NCI-H460 (cell line): Measurements from ENCODE around the gene NQO1. TPM values are rescaled to one million over a fixed set of nuclear protein-coding genes. Genes with fewer than 3 reads are reported as not detected.

ENCODE experiments used
- DNase-seq: peaks from one replicate; pipeline ENCODE4 v3.0.0-alpha.2; 2016; ENCODE audit warnings: low read depth; ENCODE audit errors: extremely low read depth
- total RNA-seq: library from RNA; depleted of rRNA; stranded (reverse); fragments of >200 nt; shearing (Covaris generic); gene quantifications from 2 replicates; pipeline ENCODE4 v1.2.3, GENCODE V29; 2014

Gene NQO1
- total RNA-seq, 1 experiment from 2014 or later = 2,726 TPM

GRCh38 chr16:69707920-69708683 lies 18.3 kb downstream of the NQO1 start:
- DNase-seq = no peak

GRCh38 chr16:69706975-69707340 lies 19.4 kb downstream of the NQO1 start:
- no peak for DNase-seq

- no peak for DNase-seq
Observed at GRCh38 chr16:69706256-69706974, 19.9 kb downstream of the NQO1 start.

GRCh38 chr16:69703638-69704037 lies 22.7 kb downstream of the NQO1 start:
- DNase-seq = no peak

- DNase-seq = no peak
Observed at GRCh38 chr16:69701866-69702265, 24.5 kb downstream of the NQO1 start.

GRCh38 chr16:69701452-69701851 lies 24.9 kb downstream of the NQO1 start:
- DNase-seq = no peak

- DNase-seq = no peak
Observed at GRCh38 chr16:69699915-69700314, 26.4 kb downstream of the NQO1 start.

- no peak for DNase-seq
Observed at GRCh38 chr16:69698404-69698803, 28.0 kb downstream of the NQO1 start.

- DNase-seq = no peak
Observed at GRCh38 chr16:69693916-69694315, 32.4 kb downstream of the NQO1 start.

GRCh38 chr16:69691980-69692911 lies 34.1 kb downstream of the NQO1 start:
- no peak for DNase-seq

- DNase-seq = no peak
Observed at GRCh38 chr16:69688589-69688988, 37.8 kb downstream of the NQO1 start.

- no peak for DNase-seq
Observed at GRCh38 chr16:69680358-69680757, 46.0 kb downstream of the NQO1 start.

GRCh38 chr16:69672998-69673713 lies 53.2 kb downstream of the NQO1 start:
- no peak for DNase-seq

GRCh38 chr16:69672315-69672997 lies 53.9 kb downstream of the NQO1 start:
- DNase-seq = no peak

GRCh38 chr16:69669577-69669976 lies 56.8 kb downstream of the NQO1 start:
- no peak for DNase-seq

GRCh38 chr16:69663846-69664245 lies 62.5 kb downstream of the NQO1 start:
- no peak for DNase-seq

- no peak for DNase-seq
Observed at GRCh38 chr16:69662901-69663300, 63.5 kb downstream of the NQO1 start.

- no peak for DNase-seq
Observed at GRCh38 chr16:69660166-69660565, 66.2 kb downstream of the NQO1 start.
